H1 (cell line): Measurements from ENCODE around the gene FNDC3A. TPM values are rescaled to one million over a fixed set of nuclear protein-coding genes. Genes with fewer than 3 reads are reported as not detected.

Experiments used
- ATF3 ChIP-seq: IDR thresholded peaks from 2 replicates; pipeline ENCODE4 v1.6.1; 2011; ENCODE audit warnings: low read depth, mild to moderate bottlenecking, low read length; ENCODE audit not compliant: insufficient read depth
- BCL11A ChIP-seq, 2 experiments: IDR thresholded peaks; one replicate each; pipeline ENCODE4 v1.6.1; 2011; ENCODE audit warnings: low read depth in 2 of 2, low read length in 2 of 2, mild to moderate bottlenecking in 2 of 2
- CHD7 ChIP-seq: fragments of 300-600 bp; sonication (generic); IDR thresholded peaks from 2 replicates; pipeline ENCODE4 v1.7.1; 2012; ENCODE audit warnings: low read length, moderate library complexity, mild to moderate bottlenecking, inconsistent platforms; ENCODE audit not compliant: insufficient replicate concordance
- CREB1 ChIP-seq: IDR thresholded peaks from 2 replicates; pipeline ENCODE4 v1.6.1; 2012; ENCODE audit warnings: inconsistent platforms
- EP300 ChIP-seq, 2 experiments: IDR thresholded peaks; 1 replicate in 1 of 2; 2 replicates in 1 of 2; pipeline ENCODE4 v1.6.1; 2011 to 2012; ENCODE audit warnings: low read depth in 2 of 2, low read length in 2 of 2, mild to moderate bottlenecking in 2 of 2, borderline replicate concordance in 1 of 2, inconsistent platforms in 1 of 2, moderate library complexity in 1 of 2
- EZH2 ChIP-seq: fragments of 200-600 bp; sonication (generic); IDR thresholded peaks from 2 replicates; pipeline ENCODE4 v1.7.1; 2012; ENCODE audit warnings: low read depth, mild to moderate bottlenecking, moderate library complexity, low read length, inconsistent platforms; ENCODE audit not compliant: severe bottlenecking
- FOSL1 ChIP-seq: IDR thresholded peaks from 2 replicates; pipeline ENCODE4 v1.6.1; 2011; ENCODE audit warnings: mild to moderate bottlenecking, low read depth, low read length, moderate library complexity; ENCODE audit not compliant: insufficient read depth
- RBBP5 ChIP-seq: IDR thresholded peaks from 2 replicates; pipeline ENCODE4 v1.7.1; 2012; ENCODE audit warnings: low read depth, mild to moderate bottlenecking, inconsistent platforms, low read length, moderate library complexity, borderline replicate concordance
- RFX5 ChIP-seq: IDR thresholded peaks from 2 replicates; pipeline ENCODE4 v1.6.1; 2011; ENCODE audit warnings: low read depth, low read length, improper control_type of control experiment, borderline replicate concordance
- SIRT6 ChIP-seq: IDR thresholded peaks from one replicate; pipeline ENCODE4 v1.7.1; 2012; ENCODE audit warnings: low read length, inconsistent platforms
- TCF12 ChIP-seq: IDR thresholded peaks from 2 replicates; pipeline ENCODE4 v1.6.1; 2011; ENCODE audit warnings: low read depth, mild to moderate bottlenecking, low read length
- polyA plus RNA-seq, 7 experiments: library from polyadenylated mRNA; depleted of rRNA in 3 of 7; stranded (reverse) in 5 of 7; unstranded in 2 of 7; fragments of >200 nt in 5 of 7; fragments of 200-250 nt in 2 of 7; gene quantifications; 1 replicate in 5 of 7; 2 replicates in 1 of 7; 4 replicates in 1 of 7; pipeline versions ENCODE4 v1.2.1 to v1.2.3, GENCODE V29; 2011 to 2013; ENCODE audit warnings: missing spikeins in 2 of 7, mixed read lengths in 2 of 7
- total RNA-seq: library from RNA; stranded (reverse); fragmentation: NEBNext Ultra II Directional; extraction: Animal tissue kit (Norgen Biotek cat#: 25700); gene quantifications from 2 replicates; pipeline ENCODE4 v1.2.1, GENCODE V29; 2021

The FNDC3A gene
- total and polyA plus RNA-seq, 2 of the 8 experiments (the other 6 are each of a cell fraction or from before 2014, with no cell fraction given): 14.6 to 26.0 TPM

GRCh38 chr13:49098198-49098597, 122.5 kb downstream of the FNDC3A start (continued):
- TF ChIP-seq CHD7: no peak
- no peak for TF ChIP-seq EZH2
- TF ChIP-seq SIRT6: no peak
- no peak for TF ChIP-seq FOSL1
- no peak for TF ChIP-seq EP300 (IDR thresholded peaks at IDR 0.05; ENCODE audit: borderline replicate concordance in 1 of 2, low read depth in 2 of 2, low read length in 2 of 2)
- no peak for TF ChIP-seq RFX5
- TF ChIP-seq CREB1: no peak
- no peak for TF ChIP-seq RBBP5
- TF ChIP-seq ATF3: no peak
- no peak for TF ChIP-seq BCL11A (IDR thresholded peaks at IDR 0.05; ENCODE audit: low read depth in 2 of 2, low read length in 2 of 2)
- no peak for TF ChIP-seq TCF12
